ENCODE results near the gene AEN. TPM values are rescaled to one million over a fixed set of nuclear protein-coding genes. Genes with fewer than 3 reads are reported as not detected.

AEN gene, protein sequence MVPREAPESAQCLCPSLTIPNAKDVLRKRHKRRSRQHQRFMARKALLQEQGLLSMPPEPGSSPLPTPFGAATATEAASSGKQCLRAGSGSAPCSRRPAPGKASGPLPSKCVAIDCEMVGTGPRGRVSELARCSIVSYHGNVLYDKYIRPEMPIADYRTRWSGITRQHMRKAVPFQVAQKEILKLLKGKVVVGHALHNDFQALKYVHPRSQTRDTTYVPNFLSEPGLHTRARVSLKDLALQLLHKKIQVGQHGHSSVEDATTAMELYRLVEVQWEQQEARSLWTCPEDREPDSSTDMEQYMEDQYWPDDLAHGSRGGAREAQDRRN
- 31.5 TPM for total RNA-seq (ENCODE audit: unreplicated experiment)
- long read RNA-seq, transcript AEN-201 (4 exons, 3,117 nt): major isoform, 11 of 20 reads
- long read RNA-seq, partial matches to known transcripts: 5 of 20 reads
- long read RNA-seq, other reads (novel, unspliced or antisense): 3 of 20 reads

DNA sequence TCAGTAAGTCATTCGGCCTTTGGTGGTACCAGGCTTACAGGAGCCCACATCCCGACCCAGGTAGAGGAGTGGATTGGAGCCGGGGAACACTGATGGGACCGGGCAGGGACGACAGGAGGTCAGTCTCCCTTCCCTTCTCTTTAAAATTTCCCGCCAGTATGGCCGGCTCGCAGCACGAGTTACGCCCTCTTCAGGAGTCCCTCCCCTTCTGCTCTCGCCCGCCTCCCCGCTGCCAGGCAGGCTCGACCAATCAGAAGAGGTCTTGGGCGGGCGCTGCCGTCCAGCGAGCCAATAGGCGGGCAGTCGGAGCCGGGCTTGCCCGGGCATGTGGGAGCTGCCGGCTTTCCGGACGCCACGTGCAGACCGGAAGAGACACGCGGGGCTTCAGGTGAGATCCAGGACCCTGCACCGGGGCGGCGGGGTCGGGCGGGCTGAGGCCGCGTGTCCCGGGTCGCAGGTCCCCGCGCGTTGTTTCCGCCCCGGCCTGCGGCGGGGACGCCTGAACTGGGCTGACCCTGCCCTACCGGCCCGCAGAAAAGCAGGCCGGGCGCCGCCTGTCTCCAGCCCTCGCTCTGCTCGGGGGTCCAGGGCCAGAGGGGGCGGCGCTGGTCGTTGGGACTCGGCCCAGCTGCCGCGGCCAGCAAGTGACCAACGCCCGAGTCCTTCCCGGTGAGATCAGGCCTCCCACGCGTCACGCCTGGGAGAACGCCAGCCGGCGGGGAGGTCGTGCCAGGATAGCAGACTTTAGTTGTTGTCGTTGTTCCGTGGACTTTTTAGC lies at the start of gene AEN:
AEN (plus strand) TSS at position 346 of the 778 bp plus-strand sequence. CDS start 4,870 bp downstream, outside the sequence.
- Mint-ChIP-seq H3K36me3 (ENCODE audit: low read depth, unreplicated experiment) (no peaks in the 10 kb centered on the region), H3K4me1 (ENCODE audit: unreplicated experiment) (peaks cover 28% of the 10 kb centered on the region), H3K4me3 (ENCODE audit: unreplicated experiment) (peak within 1 kb of the TSS; percentile 97), H3K27me3 (ENCODE audit: unreplicated experiment) (peaks cover 4% of the 10 kb centered on the region), H3K9me3 (ENCODE audit: unreplicated experiment) (no peaks in the 10 kb centered on the region), H3K27ac (ENCODE audit: unreplicated experiment) (peak within 1 kb of the TSS; percentile 93)
- DNase-seq (ENCODE audit: low spot score): peak; percentile 96
- TF ChIP-seq, protein P1, sequence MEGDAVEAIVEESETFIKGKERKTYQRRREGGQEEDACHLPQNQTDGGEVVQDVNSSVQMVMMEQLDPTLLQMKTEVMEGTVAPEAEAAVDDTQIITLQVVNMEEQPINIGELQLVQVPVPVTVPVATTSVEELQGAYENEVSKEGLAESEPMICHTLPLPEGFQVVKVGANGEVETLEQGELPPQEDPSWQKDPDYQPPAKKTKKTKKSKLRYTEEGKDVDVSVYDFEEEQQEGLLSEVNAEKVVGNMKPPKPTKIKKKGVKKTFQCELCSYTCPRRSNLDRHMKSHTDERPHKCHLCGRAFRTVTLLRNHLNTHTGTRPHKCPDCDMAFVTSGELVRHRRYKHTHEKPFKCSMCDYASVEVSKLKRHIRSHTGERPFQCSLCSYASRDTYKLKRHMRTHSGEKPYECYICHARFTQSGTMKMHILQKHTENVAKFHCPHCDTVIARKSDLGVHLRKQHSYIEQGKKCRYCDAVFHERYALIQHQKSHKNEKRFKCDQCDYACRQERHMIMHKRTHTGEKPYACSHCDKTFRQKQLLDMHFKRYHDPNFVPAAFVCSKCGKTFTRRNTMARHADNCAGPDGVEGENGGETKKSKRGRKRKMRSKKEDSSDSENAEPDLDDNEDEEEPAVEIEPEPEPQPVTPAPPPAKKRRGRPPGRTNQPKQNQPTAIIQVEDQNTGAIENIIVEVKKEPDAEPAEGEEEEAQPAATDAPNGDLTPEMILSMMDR (IDR thresholded peaks at IDR 0.05; ENCODE audit: unreplicated experiment): no peak

DNA sequence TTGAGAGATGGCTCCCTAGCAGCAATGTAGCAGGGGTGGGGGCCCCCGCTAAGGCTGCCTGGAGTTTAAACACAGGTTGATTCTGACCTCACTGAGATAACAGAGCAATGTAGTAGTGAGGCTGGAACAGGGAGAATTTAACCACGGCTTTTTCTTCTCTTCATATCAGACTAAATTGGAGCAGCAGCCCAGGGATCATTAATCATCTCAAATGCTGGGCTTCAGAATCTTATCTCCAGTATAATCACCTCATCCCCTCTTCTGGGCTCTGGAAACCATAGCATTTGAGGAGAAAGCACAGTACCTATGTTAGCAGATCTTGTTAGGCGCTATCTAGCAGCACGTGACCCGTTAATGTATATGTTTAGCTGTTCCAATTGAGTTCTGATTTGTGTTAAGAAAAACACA lies 49.3 kb upstream of the AEN start:
- Mint-ChIP-seq H3K4me1 (ENCODE audit: unreplicated experiment) (no peaks in the 10 kb centered on the region), H3K9me3 (ENCODE audit: unreplicated experiment) (no peaks in the 10 kb centered on the region), H3K36me3 (ENCODE audit: low read depth, unreplicated experiment) (peaks cover 3% of the 10 kb centered on the region), H3K4me3 (ENCODE audit: unreplicated experiment) (no peak overlapping the region), H3K27me3 (ENCODE audit: unreplicated experiment) (peaks cover 6% of the 10 kb centered on the region), H3K27ac (ENCODE audit: unreplicated experiment) (no peak overlapping the region)
- no peak for DNase-seq (ENCODE audit: low spot score)
- TF ChIP-seq, protein P1 (IDR thresholded peaks at IDR 0.05; ENCODE audit: unreplicated experiment): no peak

DNA sequence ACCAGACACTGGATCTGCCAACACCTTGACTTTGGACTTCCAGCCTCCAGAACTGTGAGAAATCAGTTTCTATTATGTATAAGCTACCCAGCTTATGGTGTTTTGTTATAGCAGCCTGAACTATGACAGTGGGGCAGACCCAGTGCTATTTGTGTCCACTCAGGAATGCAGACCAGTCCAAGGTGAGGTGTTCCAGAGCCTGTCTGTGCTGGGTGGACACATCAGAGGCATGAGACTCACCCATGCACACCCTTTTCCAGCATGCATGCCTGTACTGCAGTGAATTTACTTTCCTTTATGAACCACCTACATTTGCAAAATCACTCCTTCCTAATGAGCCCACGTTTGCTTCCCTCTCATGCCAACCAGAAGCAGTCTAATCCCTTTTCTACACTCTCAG lies 47.1 kb upstream of the AEN start:
- H3K27ac Mint-ChIP-seq (ENCODE audit: unreplicated experiment): no peak overlapping the region
- H3K36me3 Mint-ChIP-seq (ENCODE audit: low read depth, unreplicated experiment): no peaks in the 10 kb centered on the region
- DNase-seq (ENCODE audit: low spot score): no peak
- no peak overlapping the region for H3K4me3 Mint-ChIP-seq (ENCODE audit: unreplicated experiment)
- no peaks in the 10 kb centered on the region for H3K9me3 Mint-ChIP-seq (ENCODE audit: unreplicated experiment)
- peaks cover 5% of the 10 kb centered on the region for H3K27me3 Mint-ChIP-seq (ENCODE audit: unreplicated experiment)
- TF ChIP-seq, protein P1 (IDR thresholded peaks at IDR 0.05; ENCODE audit: unreplicated experiment): no peak
- H3K4me1 Mint-ChIP-seq (ENCODE audit: unreplicated experiment): no peaks in the 10 kb centered on the region

DNA sequence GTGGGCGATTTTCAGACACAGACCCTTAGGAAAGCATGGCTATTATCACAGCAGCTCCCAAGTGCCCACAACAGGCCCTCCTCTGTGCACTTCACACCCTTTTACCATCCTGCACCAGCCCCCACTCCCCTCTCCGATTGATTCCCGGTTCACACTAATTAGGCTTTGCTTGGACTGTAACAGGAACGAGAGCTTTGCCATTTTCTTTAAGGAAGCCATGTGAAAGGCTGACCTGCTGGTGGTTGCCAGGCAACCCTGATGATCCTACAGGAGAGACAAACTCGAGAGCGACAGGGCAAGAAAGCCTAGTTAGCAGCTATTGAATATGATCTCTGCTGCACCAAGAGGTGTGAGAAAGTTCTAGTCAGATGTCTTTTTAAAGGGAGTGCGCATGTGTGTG lies 46.5 kb upstream of the AEN start:
- H3K4me3 Mint-ChIP-seq (ENCODE audit: unreplicated experiment): no peak overlapping the region
- DNase-seq (ENCODE audit: low spot score): no peak
- H3K9me3 Mint-ChIP-seq (ENCODE audit: unreplicated experiment): no peaks in the 10 kb centered on the region
- no peaks in the 10 kb centered on the region for H3K4me1 Mint-ChIP-seq (ENCODE audit: unreplicated experiment)
- peaks cover 5% of the 10 kb centered on the region for H3K27me3 Mint-ChIP-seq (ENCODE audit: unreplicated experiment)
- no peaks in the 10 kb centered on the region for H3K36me3 Mint-ChIP-seq (ENCODE audit: low read depth, unreplicated experiment)
- TF ChIP-seq, protein P1 (IDR thresholded peaks at IDR 0.05; ENCODE audit: unreplicated experiment): no peak
- no peak overlapping the region for H3K27ac Mint-ChIP-seq (ENCODE audit: unreplicated experiment)

Measured in endothelial cell (in vitro differentiated cells).